ENCODE results near the gene MND1.

The MND1 gene

DNA sequence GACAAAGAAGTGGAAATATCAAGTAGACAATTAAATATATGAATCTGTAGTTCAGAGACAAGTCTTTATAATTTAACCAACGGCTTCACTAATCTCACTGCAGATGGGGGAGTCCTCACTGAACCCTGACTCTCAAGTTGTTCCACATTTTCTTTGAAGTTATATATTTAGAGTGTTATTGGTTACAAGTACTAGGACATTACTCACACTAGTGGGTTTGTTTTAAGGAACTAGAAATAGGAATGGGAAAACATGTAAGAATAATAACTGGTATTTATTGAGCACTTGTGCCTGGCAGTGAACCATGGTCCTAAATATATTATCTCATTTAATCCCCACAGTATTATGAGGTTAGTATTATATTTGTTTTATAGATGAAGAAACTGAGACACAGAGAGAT, 22.0 kb downstream of the MND1 start:
- TF ChIP-seq GATA1 (IDR thresholded peaks at IDR 0.05; ENCODE audit: low read depth, low read length) (no peak), POLR2A (IDR thresholded peaks at IDR 0.05; ENCODE audit: low read length) (no peak)
- no peak for DNase-seq

DNA sequence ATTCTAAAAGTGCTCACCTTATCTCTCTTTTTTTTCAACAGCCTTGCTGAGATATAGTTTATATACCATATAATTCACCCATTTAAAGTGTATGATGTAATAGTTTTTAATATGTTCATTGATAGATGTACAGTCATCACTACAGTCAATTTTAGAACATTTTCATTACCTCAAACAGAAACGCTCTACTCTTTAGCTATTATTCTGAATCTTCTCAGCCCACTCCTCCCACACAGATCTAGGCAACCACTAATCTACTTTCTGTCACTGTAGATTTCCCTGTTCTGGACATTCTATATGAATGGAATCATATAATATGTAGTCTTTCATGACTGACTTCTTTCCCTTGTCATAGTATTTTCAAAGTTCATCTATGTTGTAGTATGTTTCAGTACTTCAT, 22.6 kb downstream of the MND1 start:
- TF ChIP-seq GATA1 (IDR thresholded peaks at IDR 0.05; ENCODE audit: low read depth, low read length): no peak
- TF ChIP-seq POLR2A (IDR thresholded peaks at IDR 0.05; ENCODE audit: low read length): no peak
- DNase-seq: no peak

DNA sequence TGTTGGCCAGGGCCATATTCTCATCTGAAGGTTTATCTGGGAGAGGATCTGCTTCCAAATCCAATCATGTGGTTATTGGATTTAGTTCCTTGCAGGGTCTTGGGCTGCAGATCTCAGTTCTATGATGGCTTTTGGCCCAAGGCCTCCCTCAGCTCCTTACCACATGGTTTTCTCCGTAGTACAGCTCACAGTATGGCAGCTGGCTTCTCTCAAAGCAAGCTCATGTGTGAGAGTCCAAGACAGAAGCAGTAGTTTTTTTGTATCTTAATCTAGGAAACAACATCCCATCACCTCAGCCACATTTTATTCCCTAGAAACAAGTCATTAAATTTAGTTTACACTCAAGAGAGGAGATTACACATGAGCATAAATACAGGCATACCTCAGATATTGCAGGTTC, 24.5 kb downstream of the MND1 start:
- no peak for DNase-seq
- no peak for TF ChIP-seq POLR2A (IDR thresholded peaks at IDR 0.05; ENCODE audit: low read length)
- TF ChIP-seq GATA1 (IDR thresholded peaks at IDR 0.05; ENCODE audit: low read depth, low read length): no peak

DNA sequence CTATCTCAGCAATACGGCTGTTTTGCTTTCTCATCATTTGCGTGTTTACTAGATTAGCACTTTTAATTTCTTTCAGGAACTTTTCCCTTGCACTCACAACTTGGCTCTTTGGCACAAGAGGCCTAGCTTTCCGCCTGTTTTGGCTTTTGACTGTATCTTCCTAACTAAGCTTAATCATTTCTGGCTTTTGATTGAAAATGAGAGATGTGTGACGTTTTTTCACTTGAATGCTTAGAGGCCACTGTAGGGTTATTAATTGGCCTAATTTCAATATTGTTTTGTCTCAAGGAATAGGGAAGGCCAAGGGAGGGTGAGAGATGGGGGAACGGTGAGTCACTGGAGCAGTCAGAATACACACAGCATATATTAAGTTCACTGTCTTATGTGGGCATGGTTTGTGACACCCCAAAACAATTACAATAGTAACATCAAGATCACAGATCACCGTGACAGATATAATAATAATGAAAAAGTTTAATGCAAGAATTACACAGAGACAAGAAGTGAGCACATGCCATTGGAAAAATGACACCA, 27.3 kb downstream of the MND1 start:
- DNase-seq: no peak
- TF ChIP-seq GATA1 (IDR thresholded peaks at IDR 0.05; ENCODE audit: low read depth, low read length) (no peak), POLR2A (IDR thresholded peaks at IDR 0.05; ENCODE audit: low read length) (no peak)

DNA sequence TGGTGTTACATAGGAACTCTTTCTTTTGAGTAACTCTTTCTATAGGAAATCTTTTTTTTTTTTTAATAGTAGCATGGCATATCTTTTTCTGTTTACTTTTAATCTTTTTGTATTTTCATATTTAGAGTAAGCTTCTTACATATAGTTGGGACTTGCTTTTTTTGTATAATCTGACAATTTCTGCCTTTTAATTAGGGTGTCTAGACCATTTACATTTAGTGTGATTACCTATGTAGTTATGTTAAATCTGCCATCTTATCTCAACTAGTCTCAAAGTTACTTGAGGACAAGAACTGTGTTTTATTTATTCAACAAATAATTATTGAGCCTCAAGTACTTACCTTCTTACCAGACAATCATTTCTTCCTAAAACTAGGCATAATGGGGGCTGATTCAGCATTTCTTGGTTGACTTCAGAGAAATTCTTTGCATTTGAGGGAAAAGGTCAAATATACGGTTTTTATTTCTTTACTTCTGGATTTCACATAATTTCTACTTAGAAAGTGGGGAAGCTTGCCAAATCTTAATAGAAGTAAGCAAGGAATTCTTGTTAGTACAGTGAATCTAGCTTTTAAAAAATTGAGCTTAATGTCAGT, 28.6 kb downstream of the MND1 start:
- TF ChIP-seq GATA1 (IDR thresholded peaks at IDR 0.05; ENCODE audit: low read depth, low read length) (no peak), POLR2A (IDR thresholded peaks at IDR 0.05; ENCODE audit: low read length) (no peak)

DNA sequence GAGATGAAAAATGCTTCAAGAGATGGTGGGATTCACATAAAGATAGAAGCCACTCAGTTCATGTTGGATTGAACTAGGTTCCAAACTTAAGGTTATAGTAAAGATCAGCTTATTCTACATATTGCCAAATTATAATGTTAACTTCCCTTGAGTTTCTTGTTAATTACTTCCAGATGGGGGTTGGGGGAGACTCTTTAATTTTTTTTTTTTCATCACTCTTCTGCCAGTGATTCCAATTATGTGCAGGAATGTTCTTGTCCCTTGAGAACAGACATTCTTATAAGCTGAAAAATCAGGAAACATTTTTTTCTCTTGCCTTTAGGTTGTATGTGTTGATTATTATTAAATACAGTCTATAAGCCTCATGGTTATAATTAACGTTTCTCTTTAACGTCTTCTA, 30.0 kb downstream of the MND1 start:
- TF ChIP-seq GATA1 (IDR thresholded peaks at IDR 0.05; ENCODE audit: low read depth, low read length) (no peak), POLR2A (IDR thresholded peaks at IDR 0.05; ENCODE audit: low read length) (no peak)
- DNase-seq: no peak

More for the DNA sequence above, 28.6 kb downstream of the MND1 start:
- DNase-seq: no peak

DNA sequence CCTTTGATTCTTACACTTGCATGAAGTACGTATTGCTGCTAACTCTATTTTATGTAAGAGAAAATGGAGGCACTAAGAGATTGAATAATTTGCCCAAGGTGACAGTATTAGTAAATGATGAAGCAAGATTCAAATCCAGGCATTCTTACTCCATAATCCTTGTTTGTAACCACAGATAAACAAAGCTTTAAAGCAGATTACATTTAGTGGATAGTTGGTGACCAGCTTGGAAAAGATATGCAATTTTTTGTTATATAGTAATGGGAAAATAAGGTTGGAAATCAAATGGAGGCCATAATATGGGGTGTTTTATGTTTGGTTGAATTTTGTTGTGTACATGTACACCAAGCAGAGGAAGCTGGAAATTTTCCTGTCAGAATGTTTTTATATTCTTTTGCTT, 30.8 kb downstream of the MND1 start:
- TF ChIP-seq POLR2A (IDR thresholded peaks at IDR 0.05; ENCODE audit: low read length): no peak
- DNase-seq: no peak

DNA sequence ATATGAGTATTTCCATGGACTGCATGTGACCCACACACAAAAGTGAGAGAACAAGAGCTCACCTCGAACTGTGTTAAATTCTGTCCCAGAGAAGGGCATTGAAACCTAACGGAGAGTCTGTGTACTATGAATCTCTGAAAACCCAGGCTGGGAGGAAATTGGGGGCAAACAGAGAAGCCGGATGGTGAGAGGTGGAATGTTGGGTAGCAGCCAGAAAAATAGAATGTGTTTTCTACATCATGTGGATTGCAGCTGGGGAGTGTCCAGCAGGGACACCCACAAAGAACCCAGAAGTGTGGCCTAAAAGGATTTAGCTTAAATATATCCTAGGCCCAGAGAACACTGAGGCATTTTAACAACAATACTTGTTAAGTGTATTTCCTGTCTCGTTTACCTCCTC, 38.6 kb downstream of the MND1 start:
- TF ChIP-seq GATA1 (IDR thresholded peaks at IDR 0.05; ENCODE audit: low read depth, low read length): no peak
- TF ChIP-seq POLR2A (IDR thresholded peaks at IDR 0.05; ENCODE audit: low read length): no peak
- DNase-seq: no peak

DNA sequence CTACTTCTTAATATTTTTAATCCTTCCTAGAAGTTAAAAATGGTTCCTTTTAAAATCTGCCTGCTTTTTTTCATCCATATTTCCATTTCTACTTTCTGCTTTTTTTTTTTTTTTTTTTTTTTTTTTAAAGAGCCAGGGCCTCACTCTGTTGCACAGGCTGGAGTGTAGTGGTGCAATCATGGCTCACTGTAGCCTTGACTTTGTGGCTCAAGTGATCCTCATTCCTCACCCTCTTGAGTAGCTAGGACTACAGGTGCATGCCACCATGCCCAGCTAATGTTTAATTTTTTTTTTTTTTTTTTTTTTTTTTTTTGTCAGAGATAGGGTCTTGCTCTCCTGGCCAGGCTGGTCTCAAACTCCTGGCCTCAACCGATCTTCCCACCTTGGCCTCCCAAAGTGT, 39.7 kb downstream of the MND1 start:
- no peak for TF ChIP-seq POLR2A (IDR thresholded peaks at IDR 0.05; ENCODE audit: low read length)
- TF ChIP-seq GATA1 (IDR thresholded peaks at IDR 0.05; ENCODE audit: low read depth, low read length): no peak
- DNase-seq: no peak

DNA sequence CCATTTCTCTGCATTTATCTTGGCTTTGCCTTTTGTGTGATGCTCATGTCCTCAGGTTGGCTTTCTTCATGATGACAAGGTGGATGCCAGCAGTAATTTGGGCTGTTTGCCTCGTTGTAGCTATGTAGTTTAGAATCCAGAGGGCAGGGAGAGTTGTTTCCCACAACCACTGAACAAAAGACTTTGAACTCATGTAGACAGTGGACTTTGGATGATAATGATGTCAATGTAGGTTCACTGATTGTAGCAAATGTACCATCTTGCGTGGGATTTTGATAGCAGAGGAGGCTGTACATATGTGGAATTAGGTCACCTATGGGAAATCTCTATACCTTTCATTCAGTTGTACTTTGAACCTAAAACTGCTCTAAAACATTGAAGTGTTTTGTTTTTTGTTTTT, 41.3 kb downstream of the MND1 start:
- TF ChIP-seq POLR2A (IDR thresholded peaks at IDR 0.05; ENCODE audit: low read length) (no peak), GATA1 (IDR thresholded peaks at IDR 0.05; ENCODE audit: low read depth, low read length) (no peak)
- DNase-seq: no peak

DNA sequence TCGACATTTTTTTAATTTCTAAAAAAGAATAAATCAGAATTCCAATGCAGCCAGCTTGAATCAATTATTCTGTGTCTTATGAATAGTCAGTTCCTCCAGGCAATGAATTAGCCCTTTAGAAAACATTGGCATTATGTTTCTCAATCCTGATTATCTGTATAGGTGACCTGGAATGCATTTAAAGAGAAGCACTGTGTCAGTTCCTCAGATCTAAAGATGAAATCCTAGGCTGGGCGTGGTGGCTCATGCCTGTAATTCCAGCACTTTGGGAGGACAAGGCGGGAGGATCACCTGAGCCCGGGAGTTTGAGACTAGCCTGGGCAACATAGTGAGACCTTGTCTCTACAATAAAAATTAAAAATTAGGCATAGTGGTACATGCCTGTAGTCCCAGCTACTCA, 43.5 kb downstream of the MND1 start:
- no peak for DNase-seq
- no peak for TF ChIP-seq GATA1 (IDR thresholded peaks at IDR 0.05; ENCODE audit: low read depth, low read length)
- TF ChIP-seq POLR2A (IDR thresholded peaks at IDR 0.05; ENCODE audit: low read length): no peak

DNA sequence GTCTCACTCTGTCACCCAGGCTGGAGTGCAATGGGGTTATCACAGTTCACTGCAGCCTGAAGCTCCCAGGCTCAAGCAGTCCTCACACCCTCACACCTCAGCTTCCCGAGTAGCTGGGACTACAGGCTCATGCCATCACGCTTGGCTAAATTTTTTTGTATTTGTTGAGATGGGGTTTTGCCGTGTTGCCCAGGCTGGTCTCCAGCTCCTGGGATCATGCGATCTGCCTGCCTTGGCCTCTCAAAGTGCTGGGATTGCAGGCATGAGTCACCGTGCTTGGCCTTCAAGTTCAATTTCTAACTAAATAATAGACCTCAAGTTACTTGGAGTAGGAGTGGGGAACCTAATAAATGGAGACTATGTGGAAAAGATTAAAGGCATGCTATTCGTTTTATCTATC, 48.9 kb downstream of the MND1 start:
- TF ChIP-seq GATA1 (IDR thresholded peaks at IDR 0.05; ENCODE audit: low read depth, low read length): no peak
- TF ChIP-seq POLR2A (IDR thresholded peaks at IDR 0.05; ENCODE audit: low read length): no peak
- DNase-seq: no peak

DNA sequence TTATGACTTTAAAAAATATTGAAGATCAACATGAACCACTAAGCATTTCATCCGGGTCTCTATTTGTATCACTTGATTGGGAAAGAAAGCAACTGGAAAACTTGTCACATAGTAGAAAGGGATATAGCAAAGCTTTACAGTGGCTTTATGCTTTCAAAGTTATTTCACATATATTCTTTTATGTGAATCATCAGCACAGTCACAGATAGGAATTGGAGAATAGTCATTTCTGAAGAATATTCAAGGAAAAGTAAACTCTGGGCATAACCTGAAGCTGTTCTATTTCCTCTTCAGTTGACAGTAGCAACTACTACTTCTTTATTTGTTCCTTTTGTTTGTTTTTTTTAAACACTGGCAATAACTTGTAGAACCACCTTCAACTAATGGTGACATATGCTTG, 50.5 kb downstream of the MND1 start:
- TF ChIP-seq POLR2A (IDR thresholded peaks at IDR 0.05; ENCODE audit: low read length): no peak
- no peak for TF ChIP-seq GATA1 (IDR thresholded peaks at IDR 0.05; ENCODE audit: low read depth, low read length)
- DNase-seq: no peak

DNA sequence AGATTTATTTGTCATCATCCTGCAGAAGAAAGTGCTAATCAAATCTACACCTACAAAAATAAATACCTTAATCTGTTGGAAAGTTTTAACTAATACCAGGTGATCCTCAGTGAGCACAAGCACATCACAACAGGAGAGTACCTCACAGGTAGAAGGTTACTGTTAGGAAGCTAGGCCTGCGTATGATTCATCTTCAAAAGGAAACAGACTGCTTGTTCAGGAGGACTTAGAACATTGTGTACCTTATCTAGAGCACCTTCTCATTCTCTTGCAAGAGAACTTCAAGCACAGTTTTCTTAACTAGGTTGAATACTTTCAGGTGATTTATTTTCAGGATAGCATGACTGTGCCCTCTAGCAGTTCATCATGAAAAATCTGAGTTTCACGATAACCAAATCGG, 54.2 kb downstream of the MND1 start:
- no peak for TF ChIP-seq POLR2A (IDR thresholded peaks at IDR 0.05; ENCODE audit: low read length)
- TF ChIP-seq GATA1 (IDR thresholded peaks at IDR 0.05; ENCODE audit: low read depth, low read length): no peak
- DNase-seq: no peak

DNA sequence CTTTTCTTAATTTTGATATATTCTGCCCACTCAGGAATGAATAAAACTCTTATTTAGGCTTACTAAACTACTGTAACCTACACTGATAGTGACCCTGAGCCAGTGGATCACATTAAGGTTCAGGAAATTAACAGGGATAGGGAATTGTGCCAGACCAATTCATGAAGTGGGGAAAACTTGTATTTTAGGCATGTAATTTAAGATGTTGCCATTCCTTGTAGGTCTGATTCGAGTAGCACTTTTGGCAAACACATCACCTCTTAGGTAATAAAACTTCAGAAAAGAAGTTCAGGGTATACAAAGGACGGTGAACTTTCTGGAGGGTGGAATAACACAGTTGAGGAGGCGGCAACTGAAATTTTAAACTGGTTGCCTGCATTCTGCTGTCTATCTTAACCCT, 54.9 kb downstream of the MND1 start:
- no peak for DNase-seq
- no peak for TF ChIP-seq POLR2A (IDR thresholded peaks at IDR 0.05; ENCODE audit: low read length)
- TF ChIP-seq GATA1 (IDR thresholded peaks at IDR 0.05; ENCODE audit: low read depth, low read length): no peak

DNA sequence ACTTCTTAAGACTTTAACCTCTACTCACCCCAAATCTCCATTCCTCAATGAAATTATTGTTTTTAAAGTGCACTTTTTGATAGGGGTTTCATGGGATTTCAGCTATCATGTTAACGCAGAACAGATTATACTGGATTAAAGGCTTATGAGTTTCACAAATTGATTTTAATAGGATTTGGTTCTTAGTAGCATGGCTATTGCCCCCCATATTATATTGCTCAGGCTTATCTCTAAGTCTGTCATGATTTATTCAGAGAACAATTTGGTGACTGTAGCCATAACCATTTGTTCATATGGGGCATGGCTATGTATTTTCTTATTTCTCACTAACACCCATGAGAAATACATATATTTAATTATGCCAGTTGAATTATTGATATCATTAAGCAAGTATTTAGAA, 57.0 kb downstream of the MND1 start:
- DNase-seq: no peak
- no peak for TF ChIP-seq POLR2A (IDR thresholded peaks at IDR 0.05; ENCODE audit: low read length)
- no peak for TF ChIP-seq GATA1 (IDR thresholded peaks at IDR 0.05; ENCODE audit: low read depth, low read length)

Data from erythroblast (primary cell).